Measurements from ENCODE around the gene CDC42EP4.

CDC42EP4 gene

GRCh38 chr17:73349647-73350046, 37.8 kb upstream of the CDC42EP4 start:
- in situ Hi-C loops (cut with HindIII; ENCODE audit: low sequenced_read_pairs) = no loop called here
- TF ChIP-seq, protein P1, sequence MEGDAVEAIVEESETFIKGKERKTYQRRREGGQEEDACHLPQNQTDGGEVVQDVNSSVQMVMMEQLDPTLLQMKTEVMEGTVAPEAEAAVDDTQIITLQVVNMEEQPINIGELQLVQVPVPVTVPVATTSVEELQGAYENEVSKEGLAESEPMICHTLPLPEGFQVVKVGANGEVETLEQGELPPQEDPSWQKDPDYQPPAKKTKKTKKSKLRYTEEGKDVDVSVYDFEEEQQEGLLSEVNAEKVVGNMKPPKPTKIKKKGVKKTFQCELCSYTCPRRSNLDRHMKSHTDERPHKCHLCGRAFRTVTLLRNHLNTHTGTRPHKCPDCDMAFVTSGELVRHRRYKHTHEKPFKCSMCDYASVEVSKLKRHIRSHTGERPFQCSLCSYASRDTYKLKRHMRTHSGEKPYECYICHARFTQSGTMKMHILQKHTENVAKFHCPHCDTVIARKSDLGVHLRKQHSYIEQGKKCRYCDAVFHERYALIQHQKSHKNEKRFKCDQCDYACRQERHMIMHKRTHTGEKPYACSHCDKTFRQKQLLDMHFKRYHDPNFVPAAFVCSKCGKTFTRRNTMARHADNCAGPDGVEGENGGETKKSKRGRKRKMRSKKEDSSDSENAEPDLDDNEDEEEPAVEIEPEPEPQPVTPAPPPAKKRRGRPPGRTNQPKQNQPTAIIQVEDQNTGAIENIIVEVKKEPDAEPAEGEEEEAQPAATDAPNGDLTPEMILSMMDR (IDR thresholded peaks at IDR 0.05; ENCODE audit: low read depth, low read length) = no peak
- no peak overlapping the region for H3K4me3 ChIP-seq (ENCODE audit: low read depth, low read length)
- no peak for DNase-seq (ENCODE audit: low read depth, low spot score)

- no peak for DNase-seq (ENCODE audit: low read depth, low spot score)
- TF ChIP-seq, protein P1 (IDR thresholded peaks at IDR 0.05; ENCODE audit: low read depth, low read length) = no peak
These were observed 37.3 kb upstream of the CDC42EP4 start for GRCh38 chr17:73349138-73349537.

DNA sequence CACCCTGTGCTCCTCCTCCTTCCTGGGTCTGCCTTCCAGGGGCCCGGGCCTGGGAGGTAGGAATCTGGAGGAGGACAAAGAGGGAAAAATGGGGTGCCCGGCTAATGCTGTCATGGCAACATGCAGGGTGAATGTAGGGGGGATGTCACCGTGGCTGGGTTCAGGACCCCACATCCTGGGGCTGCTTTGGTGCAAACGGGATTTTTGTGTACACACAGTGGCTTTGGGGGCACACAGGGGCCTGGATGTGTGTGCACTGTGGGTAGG, 37.0 kb upstream of the CDC42EP4 start:
- H3K4me3 ChIP-seq (ENCODE audit: low read depth, low read length) = no peak overlapping the region
- in situ Hi-C loops (cut with HindIII; ENCODE audit: low sequenced_read_pairs) = no loop called here

More at GRCh38 chr17:73349138-73349537, 37.3 kb upstream of the CDC42EP4 start:
- in situ Hi-C loops (cut with HindIII; ENCODE audit: low sequenced_read_pairs) = no loop called here
- H3K4me3 ChIP-seq (ENCODE audit: low read depth, low read length) = no peak overlapping the region

DNA sequence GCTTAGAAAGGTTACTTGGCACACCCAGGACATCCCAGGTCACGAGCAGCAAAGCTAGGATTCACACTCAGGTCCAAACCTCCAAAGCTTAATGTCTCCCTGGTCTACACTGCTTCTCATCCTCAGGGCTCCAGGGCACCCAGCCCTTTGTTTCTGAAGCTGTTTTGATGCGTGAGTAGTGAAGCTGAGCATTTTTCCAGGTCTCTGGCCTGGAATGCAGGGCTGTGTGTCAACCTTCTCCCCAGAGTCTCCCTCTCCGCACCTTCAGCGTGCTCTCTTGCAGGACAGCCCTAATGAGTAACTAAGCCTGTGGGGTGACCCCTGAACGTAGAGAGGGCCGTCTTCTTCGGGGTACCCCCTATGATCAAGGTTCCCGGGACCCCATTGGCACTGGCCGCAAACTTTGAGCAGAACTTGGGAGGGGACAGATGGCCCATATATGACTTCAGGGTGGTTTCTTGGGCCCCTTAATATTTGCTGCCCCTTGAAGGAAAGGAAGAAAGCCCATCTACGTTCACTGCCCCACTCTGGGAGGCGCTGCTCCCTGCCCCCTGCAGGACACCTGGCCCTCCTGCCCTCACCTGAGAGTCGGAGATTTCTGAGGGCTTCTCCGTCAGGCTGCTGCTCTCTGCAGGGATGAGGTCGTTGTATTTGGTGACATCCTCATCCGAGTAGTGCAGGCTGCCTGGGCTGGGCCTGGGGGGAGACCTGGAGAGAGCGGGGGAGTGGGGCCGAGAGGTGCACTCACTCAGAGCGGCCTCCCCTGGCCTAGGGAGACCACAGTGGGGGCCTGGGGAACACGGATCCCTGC, 36.4 kb upstream of the CDC42EP4 start:
- no peak for DNase-seq (ENCODE audit: low read depth, low spot score)
- H3K4me3 ChIP-seq (ENCODE audit: low read depth, low read length) = no peak overlapping the region
- TF ChIP-seq, protein P1 (IDR thresholded peaks at IDR 0.05; ENCODE audit: low read depth, low read length) = no peak
- in situ Hi-C loops (cut with HindIII; ENCODE audit: low sequenced_read_pairs) = no loop called here

More for the DNA sequence above, 37.0 kb upstream of the CDC42EP4 start:
- DNase-seq (ENCODE audit: low read depth, low spot score) = no peak
- TF ChIP-seq, protein P1 (IDR thresholded peaks at IDR 0.05; ENCODE audit: low read depth, low read length) = no peak

- TF ChIP-seq, protein P1 (IDR thresholded peaks at IDR 0.05; ENCODE audit: low read depth, low read length) = no peak
- no peak overlapping the region for H3K4me3 ChIP-seq (ENCODE audit: low read depth, low read length)
- DNase-seq (ENCODE audit: low read depth, low spot score) = no peak
- in situ Hi-C loops (cut with HindIII; ENCODE audit: low sequenced_read_pairs) = no loop called here
These were observed 35.5 kb upstream of the CDC42EP4 start for GRCh38 chr17:73347351-73347750.

GRCh38 chr17:73346501-73347162, 34.8 kb upstream of the CDC42EP4 start:
- in situ Hi-C loops (cut with HindIII; ENCODE audit: low sequenced_read_pairs) = no loop called here
- TF ChIP-seq, protein P1 (IDR thresholded peaks at IDR 0.05; ENCODE audit: low read depth, low read length) = no peak
- no peak for DNase-seq (ENCODE audit: low read depth, low spot score)
- H3K4me3 ChIP-seq (ENCODE audit: low read depth, low read length) = no peak overlapping the region
